SK-N-SH (cell line): ENCODE measurements around the gene USP12.
"Not testable (repeated sequence)": the region's sequence is repeated elsewhere in the genome, so short reads cannot be mapped to it uniquely, and the experiment has no call there.

Experiments
- CHD2 ChIP-seq: fragments of 150-350 bp; IDR thresholded peaks from 2 replicates; pipeline ENCODE4 v1.6.1; 2018; ENCODE audit warnings: low read length; ENCODE audit not compliant: partially characterized antibody
- CTCF ChIP-seq: fragments of 200-600 bp; sonication (generic); IDR thresholded peaks from 2 replicates; pipeline ENCODE4 v1.6.1; 2017; ENCODE audit warnings: antibody characterized with exemption, mild to moderate bottlenecking, moderate library complexity
- EZH2phosphoT487 ChIP-seq: fragments of 200-600 bp; sonication (generic); IDR thresholded peaks from 2 replicates; pipeline ENCODE4 v1.6.1; 2017; ENCODE audit warnings: low read depth, mixed run types, mild to moderate bottlenecking, antibody characterized with exemption, moderate library complexity, borderline replicate concordance
- GABPA ChIP-seq: IDR thresholded peaks from 2 replicates; pipeline ENCODE4 v1.4.0; 2012; ENCODE audit warnings: low read depth, mild to moderate bottlenecking
- PBX3 ChIP-seq: IDR thresholded peaks from 2 replicates; pipeline ENCODE4; 2012
- POLR2AphosphoS5 ChIP-seq: IDR thresholded peaks from 2 replicates; pipeline ENCODE4 v1.6.1; 2012; ENCODE audit warnings: low read depth, low read length
- RAD21 ChIP-seq: IDR thresholded peaks from 2 replicates; pipeline ENCODE4 v1.6.1; 2012; ENCODE audit warnings: mild to moderate bottlenecking, low read length
- SMC3 ChIP-seq: IDR thresholded peaks from 2 replicates; pipeline ENCODE4 v1.6.1; 2012; ENCODE audit warnings: low read depth, low read length, improper control_type of control experiment
- USF2 ChIP-seq: fragments of 150-350 bp; IDR thresholded peaks from 2 replicates; pipeline ENCODE4 v1.6.1; 2017; ENCODE audit warnings: antibody characterized with exemption, low read length, low read depth, borderline replicate concordance
- ZBTB33 ChIP-seq: IDR thresholded peaks from 2 replicates; pipeline ENCODE4 v1.4.0; 2012; ENCODE audit warnings: low read depth, borderline replicate concordance
- TF ChIP-seq, protein P1 (sequence below): IDR thresholded peaks from 2 replicates; pipeline ENCODE4 v1.4.0; 2012; ENCODE audit warnings: low read depth

DNA sequence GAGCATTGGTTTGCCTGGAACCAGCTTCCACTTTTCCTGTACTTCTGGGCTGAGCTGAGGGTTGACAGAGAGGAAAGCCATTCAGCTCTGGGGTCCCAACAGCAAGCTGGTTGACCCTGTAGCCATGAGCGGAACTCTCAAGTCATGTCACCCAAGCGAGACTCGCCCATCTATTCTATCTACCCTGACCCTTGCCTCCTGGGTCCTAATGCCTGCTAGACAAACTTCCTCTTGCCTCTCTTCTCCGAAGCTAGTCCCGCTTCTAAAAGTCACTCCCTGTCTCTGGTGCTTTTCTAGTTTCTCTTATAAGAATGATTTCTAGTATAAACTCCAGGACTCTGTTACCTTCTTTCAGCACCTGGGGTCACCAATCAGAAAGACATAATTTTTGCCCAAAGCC is 41.8 kb upstream of the USP12 start:
- TF ChIP-seq, protein P1, sequence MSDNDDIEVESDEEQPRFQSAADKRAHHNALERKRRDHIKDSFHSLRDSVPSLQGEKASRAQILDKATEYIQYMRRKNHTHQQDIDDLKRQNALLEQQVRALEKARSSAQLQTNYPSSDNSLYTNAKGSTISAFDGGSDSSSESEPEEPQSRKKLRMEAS: not testable (repeated sequence)
- TF ChIP-seq POLR2AphosphoS5, SMC3, PBX3, CTCF, EZH2phosphoT487, RAD21, GABPA, ZBTB33, CHD2, USF2: not testable (repeated sequence)
